OCI-LY7 (cell line): ENCODE measurements around the gene RHOXF2.

Source experiments
- CTCF ChIP-seq: fragments of 200-600 bp; sonication (generic); conservative IDR thresholded peaks from 2 replicates; pipeline ENCODE4 v1.5.1; 2014; ENCODE audit warnings: mild to moderate bottlenecking, antibody characterized with exemption, low read length, moderate library complexity, mixed read lengths
- EZH2phosphoT487 ChIP-seq: fragments of 200-600 bp; sonication (generic); IDR thresholded peaks from 2 replicates; pipeline ENCODE4 v1.6.1; 2018; ENCODE audit warnings: low read depth, borderline replicate concordance, mild to moderate bottlenecking, mixed run types, antibody characterized with exemption, low read length, moderate library complexity, mixed read lengths

DNA sequence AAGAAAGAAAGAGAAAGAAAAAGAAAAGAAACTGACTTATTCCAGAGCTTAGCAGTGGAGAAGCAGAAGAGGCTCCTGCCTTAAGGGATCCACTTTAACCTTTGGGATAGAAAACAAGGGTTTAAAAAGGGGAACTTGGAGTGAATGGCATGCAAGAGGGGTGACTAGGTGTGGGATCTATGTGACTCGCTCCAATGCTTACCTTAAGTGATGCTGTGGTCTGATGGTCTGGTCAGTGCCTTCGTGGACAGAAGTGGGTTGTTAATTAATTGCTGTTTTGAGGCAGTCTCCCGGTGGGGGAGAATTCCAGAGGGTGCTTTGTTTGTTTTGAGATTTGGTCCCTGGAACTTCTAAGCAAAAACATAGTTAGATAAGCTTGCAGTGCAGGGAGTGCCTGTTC lies 21.6 kb upstream of the RHOXF2 start:
- TF ChIP-seq CTCF, result no peak
- TF ChIP-seq EZH2phosphoT487, result no peak
